ENCODE results near the gene MPIG6B.

Gene MPIG6B

DNA sequence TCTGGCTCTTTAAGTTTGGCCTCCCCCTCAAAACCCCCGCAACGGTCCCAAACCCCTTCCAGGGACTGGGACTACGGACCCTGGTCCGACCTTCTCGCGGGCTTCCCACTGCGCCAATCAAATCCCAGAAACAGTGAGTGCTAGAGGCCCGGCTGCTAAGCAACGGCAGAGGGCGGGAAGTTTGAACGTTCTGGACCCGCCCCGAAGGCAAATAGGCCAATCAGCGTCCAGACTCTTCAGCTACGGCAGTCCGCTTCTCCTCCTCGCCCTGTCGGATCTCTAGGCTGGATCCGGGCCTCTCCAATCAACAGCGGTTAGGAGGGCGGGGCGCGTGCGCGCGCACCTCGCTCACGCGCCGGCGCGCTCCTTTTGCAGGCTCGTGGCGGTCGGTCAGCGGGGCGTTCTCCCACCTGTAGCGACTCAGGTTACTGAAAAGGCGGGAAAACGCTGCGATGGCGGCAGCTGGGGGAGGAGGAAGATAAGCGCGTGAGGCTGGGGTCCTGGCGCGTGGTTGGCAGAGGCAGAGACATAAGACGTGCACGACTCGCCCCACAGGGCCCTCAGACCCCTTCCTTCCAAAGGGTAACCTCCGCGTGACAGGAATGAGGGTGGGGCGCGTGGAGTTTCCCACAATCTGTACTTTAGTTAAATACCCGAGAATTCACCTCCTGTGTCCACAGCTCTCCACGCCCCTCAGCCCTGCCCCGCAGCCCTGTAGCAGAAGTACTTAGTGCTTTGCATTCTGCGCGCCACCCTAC lies 16.6 kb downstream of the MPIG6B start, which contains the start of gene MSH5:
MSH5 (plus strand) TSS at position 367 of the 758 bp plus-strand sequence. CDS start 462 bp downstream, outside the sequence.
- peak; percentile 100 for DNase-seq

DNA sequence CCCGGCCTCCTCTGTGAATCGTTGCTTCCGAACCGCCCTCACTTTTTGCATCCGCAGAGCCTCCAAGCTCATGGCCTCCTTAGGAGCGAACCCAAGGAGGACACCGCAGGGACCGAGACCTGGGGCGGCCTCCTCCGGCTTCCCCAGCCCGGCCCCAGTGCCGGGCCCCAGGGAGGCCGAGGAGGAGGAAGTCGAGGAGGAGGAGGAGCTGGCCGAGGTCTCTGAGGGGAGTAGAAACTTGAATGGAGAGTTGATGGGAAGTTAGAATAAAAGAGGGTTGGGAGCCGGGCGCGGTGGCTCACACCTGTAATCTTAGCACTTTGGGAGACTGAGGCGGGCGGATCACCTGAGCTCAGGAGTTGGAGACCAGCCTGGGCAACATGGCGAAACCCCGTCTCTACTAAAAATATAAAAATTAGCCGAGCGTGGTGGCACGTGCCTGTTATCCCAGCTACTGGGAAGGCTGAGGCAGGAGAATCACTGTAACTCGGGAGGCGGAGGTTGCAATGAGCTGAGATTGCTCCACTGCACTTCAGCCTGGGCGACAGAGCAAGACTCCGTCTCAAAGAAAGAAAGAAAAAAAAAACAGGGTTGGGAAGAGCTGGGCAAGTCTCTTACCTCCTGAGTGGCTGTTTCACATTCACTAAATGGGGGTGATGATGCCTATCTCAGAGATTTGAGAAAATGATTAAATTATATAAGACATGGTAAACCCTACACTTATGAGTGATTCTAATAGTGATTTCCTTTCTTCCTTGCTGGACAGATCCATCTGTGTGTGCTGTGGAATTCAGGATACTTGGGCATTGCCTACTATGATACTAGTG lies 17.4 kb downstream of the MPIG6B start:
- peak; percentile 37 for DNase-seq

DNA sequence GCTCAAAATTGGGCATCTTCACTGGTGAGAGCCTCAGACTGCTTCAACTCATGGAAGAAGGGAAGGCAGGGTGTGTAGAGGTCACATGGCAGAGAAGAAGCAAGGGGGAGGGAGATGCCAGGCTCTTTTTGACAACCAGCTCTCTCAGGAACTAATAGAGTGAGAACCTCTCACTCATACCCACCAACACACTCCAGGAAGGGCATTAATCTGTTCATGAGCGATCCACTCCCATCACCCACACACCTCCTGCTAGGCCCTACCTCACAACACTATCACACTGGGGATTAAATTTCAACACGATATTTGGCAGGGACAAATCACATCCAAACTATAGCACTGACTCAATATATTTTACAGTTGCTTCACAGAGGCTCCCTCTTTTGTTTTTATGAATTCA lies 18.6 kb downstream of the MPIG6B start:
- no peak for DNase-seq

DNA sequence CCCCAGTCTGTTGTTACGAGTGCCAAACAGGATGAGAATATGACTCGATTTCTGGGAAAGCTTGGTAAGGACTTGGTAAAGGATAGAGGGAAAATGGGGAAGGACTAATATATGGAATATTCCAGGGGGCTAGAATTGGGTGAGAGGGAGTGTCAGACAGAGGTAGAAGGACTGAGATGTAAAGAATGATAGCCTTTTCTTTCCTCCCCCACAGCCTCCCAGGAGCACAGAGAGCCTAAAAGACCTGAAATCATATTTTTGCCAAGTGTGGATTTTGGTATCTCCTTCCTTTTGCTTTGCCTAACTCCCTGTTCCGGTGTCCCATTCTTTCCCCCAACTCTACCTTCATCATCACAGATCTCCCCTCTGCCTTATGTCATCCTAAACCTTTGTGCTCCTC lies 19.7 kb downstream of the MPIG6B start:
- DNase-seq: no peak

DNA sequence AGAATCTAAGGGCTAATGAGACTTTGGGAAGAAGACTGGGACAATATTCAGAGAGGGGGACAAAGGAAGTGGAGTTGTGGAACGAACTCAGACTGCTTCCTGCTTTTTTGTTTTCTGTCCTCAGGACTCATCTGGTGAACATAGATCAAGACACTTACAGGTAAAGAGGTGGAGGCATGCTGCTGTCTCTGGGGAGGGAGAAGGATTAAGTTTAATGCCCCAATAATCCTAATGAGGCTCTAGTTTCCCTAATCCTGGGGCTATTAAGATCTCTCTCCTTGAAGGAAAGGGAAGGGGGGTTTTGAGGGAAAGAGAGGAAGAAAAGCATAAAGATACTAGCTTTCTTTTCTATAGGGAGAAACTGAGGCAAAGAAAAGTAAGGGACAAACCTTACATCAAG lies 21.2 kb downstream of the MPIG6B start:
- DNase-seq: no peak

DNA sequence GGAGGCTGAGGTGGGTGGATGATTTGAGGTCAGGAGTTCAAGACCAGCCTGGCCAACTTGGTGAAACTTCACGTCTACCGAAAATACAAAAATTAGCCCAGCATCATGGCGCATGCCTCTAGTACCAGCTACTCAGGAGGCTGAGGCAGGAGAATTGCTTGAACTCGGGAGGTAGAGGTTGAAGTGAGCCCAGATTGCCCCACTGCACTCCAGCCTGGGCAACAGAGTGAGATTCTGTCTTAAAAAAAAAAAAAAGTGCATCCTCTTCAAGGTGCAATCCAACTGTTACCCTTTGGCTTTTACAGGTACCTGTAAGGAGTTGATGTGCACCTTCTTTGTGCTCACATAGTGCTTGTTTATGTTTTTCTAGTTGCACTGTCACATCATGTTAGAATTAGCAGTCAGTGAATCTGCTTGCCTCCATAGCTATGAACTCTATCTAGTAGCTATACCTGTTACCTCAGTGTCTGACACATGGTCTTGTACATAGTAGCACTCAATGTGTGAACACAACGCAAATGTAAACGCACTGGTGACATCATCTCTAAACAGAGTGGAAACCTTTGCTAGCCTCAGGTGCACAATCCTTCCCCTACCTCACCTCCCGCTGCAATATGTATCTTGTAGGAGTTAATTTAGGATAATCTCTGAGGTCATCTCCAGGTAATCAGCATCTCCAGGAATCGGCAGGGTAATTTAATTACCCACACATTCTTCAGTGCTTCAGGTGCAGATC lies 26.3 kb downstream of the MPIG6B start:
- no peak for DNase-seq

DNA sequence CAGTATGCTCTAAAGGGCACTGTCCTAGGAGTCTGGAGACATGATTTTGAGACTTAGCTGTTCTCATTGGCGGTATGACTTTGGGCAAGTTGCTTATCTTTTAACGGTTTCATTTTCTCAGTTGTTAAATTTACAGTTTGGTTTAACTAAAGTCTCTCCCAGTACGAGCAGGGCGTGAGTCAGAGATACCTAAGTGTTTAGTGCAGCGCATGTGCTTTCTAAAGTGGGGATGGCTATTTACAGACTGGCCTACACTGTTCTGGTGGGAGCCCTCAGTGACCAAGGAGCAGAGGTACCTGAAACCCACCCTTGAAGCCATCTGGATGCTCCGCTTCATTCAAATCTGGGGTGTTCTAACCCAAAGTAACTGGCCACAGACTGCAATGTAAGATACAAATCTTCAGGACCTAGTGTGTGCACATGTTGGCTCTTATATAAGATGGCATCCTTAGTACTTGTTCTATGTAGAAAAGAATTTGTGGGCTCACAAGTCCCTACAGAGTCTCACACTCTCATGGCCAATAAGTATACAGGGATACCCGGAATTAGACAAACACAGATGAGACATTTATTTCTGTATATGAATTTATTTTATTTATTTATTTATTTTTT lies 27.3 kb downstream of the MPIG6B start:
- DNase-seq: no peak

DNA sequence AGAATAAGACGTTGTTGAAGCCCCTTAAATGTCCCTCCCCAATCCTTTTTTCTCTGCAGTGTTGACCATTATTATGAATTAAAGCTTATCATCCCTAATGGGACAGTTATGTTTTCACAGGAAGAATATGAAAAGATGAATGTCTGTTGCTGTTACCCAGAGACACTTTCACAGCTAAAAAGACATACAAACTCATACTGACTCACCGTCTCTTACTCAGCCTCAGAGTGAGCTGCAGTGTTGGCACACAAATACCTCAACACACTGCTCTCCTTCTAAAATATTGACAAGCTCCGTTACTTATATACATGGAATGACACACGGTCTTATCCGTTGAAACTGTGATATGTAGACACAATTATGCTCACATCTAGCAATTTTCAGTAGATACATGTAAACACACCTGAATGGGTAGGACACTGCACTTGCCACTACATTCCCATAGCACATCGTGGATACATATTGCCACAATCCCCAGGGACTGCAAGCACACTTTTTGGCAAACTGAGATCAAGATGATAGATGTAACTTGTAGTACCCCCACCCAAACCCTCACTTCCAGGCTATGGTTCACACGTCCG lies 29.7 kb downstream of the MPIG6B start:
- no peak for DNase-seq

DNA sequence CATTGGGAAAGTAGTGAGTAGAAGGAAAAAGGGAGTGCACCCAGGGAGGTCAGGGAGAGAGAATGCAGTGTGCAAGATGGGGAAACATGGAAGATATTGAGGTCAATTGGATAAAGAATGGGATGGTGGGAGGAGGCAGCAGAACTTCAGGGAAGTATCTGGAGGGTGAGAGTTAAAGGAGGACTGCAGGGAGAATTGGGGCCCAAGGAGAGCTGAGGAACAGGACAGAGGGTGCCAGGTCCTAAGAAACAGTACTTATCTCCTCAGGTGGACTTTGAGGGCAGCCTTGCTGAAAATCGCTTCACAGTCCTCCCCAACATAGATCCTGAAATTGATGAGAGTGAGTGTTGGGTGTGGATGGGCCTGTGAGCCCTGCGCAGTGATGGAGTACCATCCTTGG lies 35.1 kb downstream of the MPIG6B start:
- DNase-seq: no peak

DNA sequence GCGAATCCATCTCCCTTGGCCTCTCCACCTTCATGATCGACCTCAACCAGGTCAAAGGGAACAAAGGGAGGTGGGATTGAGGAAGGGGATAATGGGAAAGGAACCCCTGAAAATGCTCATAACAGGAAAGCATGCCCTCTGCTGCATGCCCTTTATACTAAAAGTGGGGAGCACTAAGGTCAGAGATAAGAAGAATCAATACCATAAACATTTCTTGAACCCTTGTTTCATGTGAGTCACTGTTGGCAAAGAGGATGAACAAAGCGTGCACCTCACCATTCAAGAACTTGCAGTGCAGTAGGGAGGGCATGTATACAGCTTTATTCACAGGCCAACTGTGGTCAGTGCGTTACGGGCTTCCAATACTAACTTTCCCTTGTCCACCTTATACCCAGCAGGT lies 37.6 kb downstream of the MPIG6B start:
- DNase-seq: no peak

DNA sequence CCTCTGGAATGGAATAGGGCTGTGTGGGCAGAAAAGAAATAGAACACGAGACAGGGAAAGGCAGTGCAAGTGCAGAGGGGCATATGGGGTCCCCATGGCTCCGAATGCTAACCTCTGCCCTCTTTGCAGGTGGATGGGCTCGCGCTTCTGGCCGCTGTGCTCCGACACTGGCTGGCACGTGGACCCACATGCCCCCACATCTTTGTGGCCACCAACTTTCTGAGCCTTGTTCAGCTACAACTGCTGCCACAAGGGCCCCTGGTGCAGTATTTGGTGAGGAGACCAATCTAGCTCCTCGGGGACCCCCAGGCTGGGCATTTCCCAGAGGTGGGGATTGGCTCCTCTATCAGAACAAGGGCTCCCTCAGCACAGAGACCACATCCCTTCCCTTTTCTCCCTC lies 38.2 kb downstream of the MPIG6B start:
- no peak for DNase-seq

DNA sequence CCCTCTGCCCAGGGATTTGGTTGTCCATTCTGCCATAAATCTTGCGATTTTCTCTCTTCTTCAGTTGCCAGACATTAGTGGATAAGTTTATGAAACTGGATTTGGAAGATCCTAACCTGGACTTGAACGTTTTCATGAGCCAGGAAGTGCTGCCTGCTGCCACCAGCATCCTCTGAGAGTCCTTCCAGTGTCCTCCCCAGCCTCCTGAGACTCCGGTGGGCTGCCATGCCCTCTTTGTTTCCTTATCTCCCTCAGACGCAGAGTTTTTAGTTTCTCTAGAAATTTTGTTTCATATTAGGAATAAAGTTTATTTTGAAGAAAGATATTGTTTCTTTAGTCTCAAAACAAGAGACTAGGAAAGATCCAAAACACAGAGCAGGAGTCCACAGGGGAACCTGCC lies 39.2 kb downstream of the MPIG6B start, which contains the start of gene SAPCD1:
SAPCD1 (plus strand) TSS at position 301 of the 400 bp plus-strand sequence. CDS start 399 bp downstream, outside the sequence.
- no peak for DNase-seq

DNA sequence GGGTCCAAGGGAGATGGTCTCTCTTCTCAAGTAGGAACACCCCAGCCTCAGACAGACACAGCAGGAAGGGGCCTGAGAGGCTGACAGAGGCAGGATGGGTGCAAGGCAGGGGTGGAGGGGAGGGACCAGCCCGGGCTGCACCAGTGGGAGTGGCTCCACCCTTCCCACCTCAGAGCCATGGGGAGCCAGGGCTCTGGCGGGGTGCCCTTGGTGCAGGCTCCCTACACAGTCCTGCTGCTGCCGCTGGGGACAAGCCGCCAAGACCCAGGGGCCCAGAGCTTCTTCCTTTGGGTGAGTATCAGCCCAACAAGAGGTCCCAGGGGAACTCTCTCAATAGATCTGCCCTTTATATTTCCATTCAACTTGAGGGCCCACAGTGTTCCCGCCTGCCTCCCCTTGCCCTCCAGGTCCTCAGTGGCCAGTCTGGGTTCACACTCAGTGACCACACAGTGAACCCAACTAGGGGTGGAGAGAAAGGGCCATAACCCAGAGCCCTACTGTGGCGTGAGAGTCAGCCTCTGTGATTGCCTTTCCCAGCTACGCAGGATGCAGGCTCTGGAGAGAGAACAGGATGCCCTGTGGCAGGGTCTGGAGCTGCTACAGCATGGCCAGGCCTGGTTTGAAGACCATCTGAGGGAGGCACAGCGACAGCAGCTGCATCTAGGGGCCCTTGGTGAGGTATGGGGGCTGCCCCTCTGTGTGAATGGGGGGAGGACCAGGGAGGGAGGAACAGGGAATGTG lies 39.9 kb downstream of the MPIG6B start:
- DNase-seq: no peak

DNA sequence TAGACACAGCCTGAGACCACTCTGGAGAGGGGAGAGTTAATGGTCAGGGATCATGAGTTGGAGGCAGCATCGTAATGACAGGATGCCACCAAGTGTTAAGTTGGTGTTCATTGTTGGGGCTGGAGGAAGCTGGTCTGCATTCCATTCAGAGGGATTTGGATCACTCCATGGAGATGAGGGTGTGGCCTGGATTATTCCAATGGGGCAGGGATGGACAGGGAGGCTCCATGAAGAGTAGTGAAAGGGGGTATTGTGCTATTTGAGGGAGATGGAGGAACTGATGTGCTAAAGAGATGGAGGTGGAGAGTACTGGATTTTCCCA lies 40.4 kb downstream of the MPIG6B start:
- DNase-seq: no peak

DNA sequence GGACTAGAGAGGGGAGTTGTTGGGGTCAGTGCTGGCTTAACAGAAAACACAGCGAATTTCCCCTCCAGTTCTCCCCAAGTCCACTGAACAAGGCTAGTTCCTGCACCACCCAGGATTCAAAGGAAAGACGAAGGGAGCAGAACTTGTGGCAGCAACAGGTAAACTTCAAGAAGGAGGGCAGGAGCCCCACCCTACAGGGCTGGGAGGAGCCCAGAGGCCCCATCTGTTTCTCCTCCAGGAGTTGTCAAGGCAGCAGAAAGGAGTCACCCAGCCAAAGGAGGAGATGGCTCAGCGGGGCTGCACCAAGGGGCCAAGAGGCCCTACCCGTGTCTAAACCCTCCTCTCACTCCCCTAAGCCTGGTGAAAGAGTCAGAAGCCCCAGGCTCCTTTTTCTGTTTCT lies 41.0 kb downstream of the MPIG6B start:
- DNase-seq: no peak

DNA sequence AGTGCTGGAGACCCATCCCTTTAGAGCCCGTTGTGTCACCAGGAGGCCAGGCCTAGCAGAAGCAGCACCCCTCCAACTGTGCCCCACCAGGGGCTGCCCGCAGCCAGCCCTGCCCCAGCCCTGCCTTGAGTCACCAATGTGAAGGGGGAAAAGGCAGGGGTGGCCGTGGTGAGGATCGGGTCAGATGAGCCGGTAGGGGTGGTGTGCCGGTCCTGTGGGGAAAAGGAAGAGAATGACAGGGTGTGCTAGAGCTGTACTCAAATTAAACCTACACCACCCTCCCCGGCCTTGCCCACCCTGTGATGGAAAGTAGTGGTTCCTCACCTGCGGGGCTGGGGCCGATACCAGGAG lies 42.4 kb downstream of the MPIG6B start:
- no peak for DNase-seq

DNA sequence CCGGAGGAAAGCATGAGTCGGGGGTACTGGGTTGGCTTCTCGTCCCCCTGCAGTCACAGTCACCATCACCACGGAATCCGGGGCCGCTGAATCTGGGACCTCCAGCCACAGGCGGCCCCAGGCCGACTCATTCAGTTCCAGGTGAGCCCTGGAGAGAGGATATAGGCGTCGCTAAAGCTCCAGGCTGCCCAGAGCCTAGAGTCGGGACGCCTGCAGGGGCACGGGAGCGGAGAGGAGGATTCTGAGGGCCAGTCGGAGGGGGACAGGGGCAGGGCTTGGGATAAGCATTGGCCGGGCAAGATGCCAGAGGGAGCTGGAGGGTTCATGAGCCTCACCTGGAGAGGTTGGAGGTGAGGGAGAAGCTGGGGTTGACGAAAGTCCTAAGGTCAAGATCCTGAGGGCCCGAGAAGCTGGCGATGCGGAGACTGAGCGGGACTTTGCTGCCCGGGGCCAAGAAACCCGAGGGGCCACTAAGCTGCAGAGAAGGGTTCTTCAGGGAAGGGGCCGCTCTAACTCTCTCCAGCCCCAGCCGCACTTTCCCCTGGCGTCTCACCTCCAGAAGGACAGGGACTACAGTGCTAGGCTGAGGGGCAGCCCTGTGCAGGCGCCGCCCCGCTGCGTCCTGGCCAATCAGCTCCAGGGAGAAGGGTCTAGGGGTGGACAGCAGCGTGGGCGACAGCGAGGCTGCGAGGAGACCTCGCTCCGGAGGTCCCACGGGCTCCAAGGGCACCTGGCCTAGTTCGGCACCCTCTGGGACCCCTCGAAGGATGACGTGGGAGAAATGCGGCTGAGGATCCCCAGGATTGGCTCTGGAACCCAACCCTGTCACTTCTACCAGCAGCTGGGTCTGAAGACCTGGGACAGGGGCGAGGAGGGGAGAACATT lies 43.0 kb downstream of the MPIG6B start:
- no peak for DNase-seq

DNA sequence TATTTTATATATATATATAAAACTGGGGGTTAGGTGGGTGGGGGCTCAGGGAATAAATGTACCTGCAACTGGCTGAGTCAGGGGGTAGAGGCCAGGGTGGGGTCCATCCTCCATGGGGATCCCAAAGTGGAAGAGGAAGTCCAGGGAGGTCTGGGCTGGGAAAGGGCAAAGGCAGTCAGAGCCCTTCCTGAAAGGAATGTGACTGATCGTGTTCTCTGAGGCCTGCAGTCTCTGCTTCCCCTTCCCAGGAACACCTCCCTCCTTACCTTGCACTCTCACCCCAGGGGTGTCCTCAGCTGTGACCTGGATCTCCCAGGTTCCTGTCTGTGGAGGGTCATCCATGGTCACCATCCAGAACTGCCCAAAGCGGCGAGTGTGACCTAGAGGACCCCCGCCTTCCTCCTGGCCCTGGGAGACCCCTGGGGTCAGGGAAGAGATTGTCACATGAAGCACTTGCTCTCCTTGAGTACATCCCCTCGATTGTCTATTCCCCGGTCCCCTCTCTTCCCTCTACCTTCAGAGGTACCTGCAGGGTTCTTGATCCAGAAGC lies 44.0 kb downstream of the MPIG6B start:
- no peak for DNase-seq

DNA sequence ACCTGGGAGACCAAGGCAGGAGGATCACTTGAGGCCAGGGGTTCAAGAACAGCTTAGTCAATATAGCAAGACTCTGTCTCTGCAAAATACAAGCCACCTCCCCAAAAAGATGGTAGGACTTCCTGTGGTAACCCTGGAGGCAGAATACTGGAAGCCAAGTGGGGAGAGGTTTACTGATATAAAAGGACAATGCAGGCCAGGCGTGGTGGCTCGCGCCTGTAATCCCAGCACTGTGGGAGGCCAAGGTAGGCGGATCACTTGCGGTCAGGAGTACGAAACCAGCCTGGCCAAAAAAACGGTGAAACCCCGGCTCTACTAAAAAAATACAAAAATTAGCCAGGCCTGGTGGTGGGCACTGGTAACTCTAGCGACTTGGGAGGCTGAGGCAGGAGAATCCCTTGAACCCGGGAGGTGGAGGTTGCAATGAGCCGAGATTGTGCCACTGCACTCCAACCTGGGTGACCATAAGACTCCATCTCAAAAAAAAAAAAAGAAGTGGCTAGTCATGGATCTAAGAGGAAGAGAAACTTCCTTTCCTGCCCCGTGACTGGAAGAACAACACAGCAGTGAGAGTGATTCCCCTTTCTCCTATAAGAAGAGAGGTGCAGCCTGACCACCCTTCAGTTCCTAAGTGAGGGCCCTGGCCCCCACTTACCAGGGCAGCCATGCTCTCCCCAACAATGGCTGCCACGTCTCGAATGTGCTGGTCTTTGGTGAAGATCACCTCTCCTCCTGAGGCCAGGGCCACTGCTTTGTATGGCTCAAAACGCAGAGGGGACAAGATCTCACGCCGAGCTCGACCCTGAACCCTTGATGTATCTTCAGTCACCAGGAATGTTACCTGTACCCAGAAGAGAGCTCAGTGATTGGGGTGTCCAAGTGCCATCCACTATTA lies 45.4 kb downstream of the MPIG6B start:
- DNase-seq: no peak
